Measurements from ENCODE around the gene RBM34. TPM values are rescaled to one million over a fixed set of nuclear protein-coding genes. Genes with fewer than 3 reads are reported as not detected.
A peak's percentile ranks its signal among the peaks of the same experiment; 100 is the strongest.

RBM34 gene
- total RNA-seq, 1 experiment from 2014 or later, result 104 TPM

GRCh38 chr1:235152235-235152634 lies 8.8 kb downstream of the RBM34 start:
- POLR2A ChIA-PET, result no interaction called here
- Histone ChIP-seq H3K4me3 (ENCODE audit: low read depth in 2 of 2, low read length in 2 of 2) (no peak overlapping the region), H3K27me3 (ENCODE audit: control insufficient read depth, insufficient read depth, low read length) (no peaks in the 10 kb centered on the region), H3K4me1 (ENCODE audit: control insufficient read depth, insufficient read depth, low read length) (no peaks in the 10 kb centered on the region), H3K27ac (ENCODE audit: low read length) (no peak overlapping the region), H3K9me3 (ENCODE audit: control insufficient read depth, insufficient read depth, low read depth, low read length) (no peaks in the 10 kb centered on the region), H3K36me3 (ENCODE audit: control insufficient read depth, insufficient read depth, low read length) (peaks cover 26% of the 10 kb centered on the region)
- no peak for DNase-seq (ENCODE audit: low read depth, low spot score)
- BruUV-seq (replicated peaks), result no TSS peak
- in situ Hi-C loops (cut with HindIII; ENCODE audit: low pct_unique_long_range_greater_than_20kb, low sequenced_read_pairs), result no loop called here
- CTCF ChIA-PET, result no interaction called here
- TF ChIP-seq TCF7L2 (IDR thresholded peaks at IDR 0.05; ENCODE audit: low read depth, low read length) (no peak), POLR2AphosphoS5 (IDR thresholded peaks at IDR 0.05; ENCODE audit: low read depth, low read length) (no peak), REST (IDR thresholded peaks at IDR 0.05; ENCODE audit: insufficient read depth in 1 of 2, low read depth in 2 of 2, low read length in 1 of 2) (no peak), CTCF (IDR thresholded peaks at IDR 0.05) (no peak), SIN3A (IDR thresholded peaks at IDR 0.05; ENCODE audit: borderline replicate concordance, insufficient read depth, low read depth, low read length) (no peak)
- intact Hi-C loops (cut with micrococcal nuclease; ENCODE audit: unreplicated experiment), result no loop called here
- ATAC-seq, result no peak

- Histone ChIP-seq H3K9me3 (ENCODE audit: control insufficient read depth, insufficient read depth, low read depth, low read length) (no peaks in the 10 kb centered on the region), H3K4me1 (ENCODE audit: control insufficient read depth, insufficient read depth, low read length) (no peaks in the 10 kb centered on the region), H3K27ac (ENCODE audit: low read length) (no peak overlapping the region), H3K4me3 (ENCODE audit: low read depth in 2 of 2, low read length in 2 of 2) (no peak overlapping the region), H3K27me3 (ENCODE audit: control insufficient read depth, insufficient read depth, low read length) (no peaks in the 10 kb centered on the region), H3K36me3 (ENCODE audit: control insufficient read depth, insufficient read depth, low read length) (peaks cover 24% of the 10 kb centered on the region)
- in situ Hi-C loops (cut with HindIII; ENCODE audit: low pct_unique_long_range_greater_than_20kb, low sequenced_read_pairs), result no loop called here
- ATAC-seq (peak; percentile 40; the same call in 1 of the 2 replicates), DNase-seq (ENCODE audit: low read depth, low spot score) (no peak)
- BruUV-seq (replicated peaks), result no TSS peak
- no peak for TF ChIP-seq REST (IDR thresholded peaks at IDR 0.05; ENCODE audit: insufficient read depth in 1 of 2, low read depth in 2 of 2, low read length in 1 of 2)
- TF ChIP-seq SIN3A (IDR thresholded peaks at IDR 0.05; ENCODE audit: borderline replicate concordance, insufficient read depth, low read depth, low read length), result no peak
- TF ChIP-seq POLR2AphosphoS5 (IDR thresholded peaks at IDR 0.05; ENCODE audit: low read depth, low read length), result no peak
- TF ChIP-seq CTCF (IDR thresholded peaks at IDR 0.05), result no peak
- TF ChIP-seq TCF7L2 (IDR thresholded peaks at IDR 0.05; ENCODE audit: low read depth, low read length), result no peak
- ChIA-PET POLR2A (no interaction called here), CTCF (interaction anchor here (0.5 kb wide), 1 partner anchor 677 kb away, joined by 3 read pairs; no protein-coding TSS in a partner anchor)
- intact Hi-C loops (cut with micrococcal nuclease; ENCODE audit: unreplicated experiment), result no loop called here
Observed at GRCh38 chr1:235151033-235151432, 10.0 kb downstream of the RBM34 start.

Data from Panc1 (cell line).